ENCODE measurements around the gene EPHA3. TPM values are rescaled to one million over a fixed set of nuclear protein-coding genes. Genes with fewer than 3 reads are reported as not detected.
A peak's percentile ranks its signal among the peaks of the same experiment; 100 is the strongest.

EPHA3 gene
- total and polyA plus RNA-seq, 9 of the 15 experiments (the other 6 are each of a cell fraction or from before 2014, with no cell fraction given): not detected

- TF ChIP-seq ZMIZ1 (IDR thresholded peaks at IDR 0.05; ENCODE audit: low read depth in 2 of 2, low read length in 2 of 2): no peak
- TF ChIP-seq KHSRP (IDR thresholded peaks at IDR 0.05): no peak
- no peak for TF ChIP-seq HLTF (IDR thresholded peaks at IDR 0.05)
- no peak for TF ChIP-seq IFI16 (CRISPR knock-in tag; IDR thresholded peaks at IDR 0.05)
Observed at GRCh38 chr3:89521328-89521727, 413.9 kb downstream of the EPHA3 start (continued).

- H4K20me1 ChIP-seq (replicated peaks; ENCODE audit: control insufficient read depth, insufficient read depth, low read length): no peaks in the 10 kb centered on the region
- H3K27me3 ChIP-seq (ENCODE audit: control insufficient read depth in 2 of 2, insufficient read depth in 2 of 2, low read length in 2 of 2): no peaks in the 10 kb centered on the region
- in situ Hi-C loops (cut with MboI) (no loop called here), intact Hi-C loops (cut with micrococcal nuclease) (no loop called here)
- CTCF ChIA-PET (ENCODE audit: low intra/inter-chr PET ratio): no interaction called here
- no peak overlapping the region for H3K27ac ChIP-seq (ENCODE audit: extremely low read depth, low read depth, low read length)
- BruUV-seq (replicated peaks): no TSS peak
- no peak overlapping the region for H3K4me3 ChIP-seq
- POLR2A ChIA-PET: no interaction called here
- H3K4me1 ChIP-seq (replicated peaks in 1 of 2; ENCODE audit: control insufficient read depth in 2 of 2, insufficient read depth in 2 of 2, low read length in 2 of 2): no peaks in the 10 kb centered on the region
- H3K9me3 ChIP-seq (replicated peaks; ENCODE audit: control insufficient read depth, insufficient read depth, low read depth, low read length): no peaks in the 10 kb centered on the region
- FAIRE-seq (no peak), ATAC-seq (no peak), DNase-seq (ENCODE audit: extremely low read depth in 1 of 4, low spot score in 3 of 4) (no peak)
- no peaks in the 10 kb centered on the region for H3K36me3 ChIP-seq (ENCODE audit: control insufficient read depth, insufficient read depth, low read length)
- no peak overlapping the region for H2AFZ ChIP-seq (ENCODE audit: low read depth, low read length)
- no peaks in the 10 kb centered on the region for H3K79me2 ChIP-seq (ENCODE audit: control insufficient read depth, insufficient read depth, low read length)
- TF ChIP-seq CEBPG (CRISPR knock-in tag; IDR thresholded peaks at IDR 0.05) (no peak), CEBPG (tag; conservative IDR thresholded peaks at IDR 0.05 in 1 of 2, IDR thresholded peaks at IDR 0.05 in 1 of 2) (peak in 1 of 2 experiments; percentile 46; a peak in 1 of 4 replicates), RERE (CRISPR knock-in tag; IDR thresholded peaks at IDR 0.05; ENCODE audit: borderline replicate concordance) (no peak)
- 0% methylated on average over 2 of the region's 2 CpGs for WGBS (ENCODE audit: insufficient coverage, low coverage, missing lambda C conversion rate)
- H3K9ac ChIP-seq (ENCODE audit: insufficient read depth in 1 of 2, low read depth in 2 of 2, low read length in 2 of 2): no peak overlapping the region
- H3K9me1 ChIP-seq (ENCODE audit: control insufficient read depth, insufficient read depth, low read length): no peaks in the 10 kb centered on the region
- no peak overlapping the region for H3K4me2 ChIP-seq (ENCODE audit: insufficient read depth, low read length)
Observed at GRCh38 chr3:89522155-89522554, 414.7 kb downstream of the EPHA3 start.

Data from K562 (cell line).